Subcutaneous adipose tissue (tissue), 4 donors: Measurements from ENCODE around the gene BIRC6. TPM values are rescaled to one million over a fixed set of nuclear protein-coding genes. Genes with fewer than 3 reads are reported as not detected.

Experiments
- total RNA-seq, 4 donors: library from RNA; depleted of rRNA; stranded (reverse); fragments of >200 nt; gene quantifications; one replicate each; pipeline ENCODE4 v1.1.0, GENCODE V29; 2016
- TF ChIP-seq, protein P1 (sequence below): fragments of 450-650 bp; IDR thresholded peaks from one replicate; pipeline ENCODE4 v1.5.1; 2016; ENCODE audit warnings: low read depth, mild to moderate bottlenecking, control low read depth, antibody characterized with exemption, moderate library complexity

BIRC6 gene, protein sequence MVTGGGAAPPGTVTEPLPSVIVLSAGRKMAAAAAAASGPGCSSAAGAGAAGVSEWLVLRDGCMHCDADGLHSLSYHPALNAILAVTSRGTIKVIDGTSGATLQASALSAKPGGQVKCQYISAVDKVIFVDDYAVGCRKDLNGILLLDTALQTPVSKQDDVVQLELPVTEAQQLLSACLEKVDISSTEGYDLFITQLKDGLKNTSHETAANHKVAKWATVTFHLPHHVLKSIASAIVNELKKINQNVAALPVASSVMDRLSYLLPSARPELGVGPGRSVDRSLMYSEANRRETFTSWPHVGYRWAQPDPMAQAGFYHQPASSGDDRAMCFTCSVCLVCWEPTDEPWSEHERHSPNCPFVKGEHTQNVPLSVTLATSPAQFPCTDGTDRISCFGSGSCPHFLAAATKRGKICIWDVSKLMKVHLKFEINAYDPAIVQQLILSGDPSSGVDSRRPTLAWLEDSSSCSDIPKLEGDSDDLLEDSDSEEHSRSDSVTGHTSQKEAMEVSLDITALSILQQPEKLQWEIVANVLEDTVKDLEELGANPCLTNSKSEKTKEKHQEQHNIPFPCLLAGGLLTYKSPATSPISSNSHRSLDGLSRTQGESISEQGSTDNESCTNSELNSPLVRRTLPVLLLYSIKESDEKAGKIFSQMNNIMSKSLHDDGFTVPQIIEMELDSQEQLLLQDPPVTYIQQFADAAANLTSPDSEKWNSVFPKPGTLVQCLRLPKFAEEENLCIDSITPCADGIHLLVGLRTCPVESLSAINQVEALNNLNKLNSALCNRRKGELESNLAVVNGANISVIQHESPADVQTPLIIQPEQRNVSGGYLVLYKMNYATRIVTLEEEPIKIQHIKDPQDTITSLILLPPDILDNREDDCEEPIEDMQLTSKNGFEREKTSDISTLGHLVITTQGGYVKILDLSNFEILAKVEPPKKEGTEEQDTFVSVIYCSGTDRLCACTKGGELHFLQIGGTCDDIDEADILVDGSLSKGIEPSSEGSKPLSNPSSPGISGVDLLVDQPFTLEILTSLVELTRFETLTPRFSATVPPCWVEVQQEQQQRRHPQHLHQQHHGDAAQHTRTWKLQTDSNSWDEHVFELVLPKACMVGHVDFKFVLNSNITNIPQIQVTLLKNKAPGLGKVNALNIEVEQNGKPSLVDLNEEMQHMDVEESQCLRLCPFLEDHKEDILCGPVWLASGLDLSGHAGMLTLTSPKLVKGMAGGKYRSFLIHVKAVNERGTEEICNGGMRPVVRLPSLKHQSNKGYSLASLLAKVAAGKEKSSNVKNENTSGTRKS (N-terminal part only)
- total RNA-seq: 100 to 1,000 TPM; 120 to 147 (median 143) TPM

- TF ChIP-seq, protein P1, sequence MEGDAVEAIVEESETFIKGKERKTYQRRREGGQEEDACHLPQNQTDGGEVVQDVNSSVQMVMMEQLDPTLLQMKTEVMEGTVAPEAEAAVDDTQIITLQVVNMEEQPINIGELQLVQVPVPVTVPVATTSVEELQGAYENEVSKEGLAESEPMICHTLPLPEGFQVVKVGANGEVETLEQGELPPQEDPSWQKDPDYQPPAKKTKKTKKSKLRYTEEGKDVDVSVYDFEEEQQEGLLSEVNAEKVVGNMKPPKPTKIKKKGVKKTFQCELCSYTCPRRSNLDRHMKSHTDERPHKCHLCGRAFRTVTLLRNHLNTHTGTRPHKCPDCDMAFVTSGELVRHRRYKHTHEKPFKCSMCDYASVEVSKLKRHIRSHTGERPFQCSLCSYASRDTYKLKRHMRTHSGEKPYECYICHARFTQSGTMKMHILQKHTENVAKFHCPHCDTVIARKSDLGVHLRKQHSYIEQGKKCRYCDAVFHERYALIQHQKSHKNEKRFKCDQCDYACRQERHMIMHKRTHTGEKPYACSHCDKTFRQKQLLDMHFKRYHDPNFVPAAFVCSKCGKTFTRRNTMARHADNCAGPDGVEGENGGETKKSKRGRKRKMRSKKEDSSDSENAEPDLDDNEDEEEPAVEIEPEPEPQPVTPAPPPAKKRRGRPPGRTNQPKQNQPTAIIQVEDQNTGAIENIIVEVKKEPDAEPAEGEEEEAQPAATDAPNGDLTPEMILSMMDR: no peak
Measured at GRCh38 chr2:32356681-32357317, at the start of gene BIRC6. BIRC6 (plus strand) TSS chr2:32357023; CDS start chr2:32357162, 139 bp downstream.

DNA sequence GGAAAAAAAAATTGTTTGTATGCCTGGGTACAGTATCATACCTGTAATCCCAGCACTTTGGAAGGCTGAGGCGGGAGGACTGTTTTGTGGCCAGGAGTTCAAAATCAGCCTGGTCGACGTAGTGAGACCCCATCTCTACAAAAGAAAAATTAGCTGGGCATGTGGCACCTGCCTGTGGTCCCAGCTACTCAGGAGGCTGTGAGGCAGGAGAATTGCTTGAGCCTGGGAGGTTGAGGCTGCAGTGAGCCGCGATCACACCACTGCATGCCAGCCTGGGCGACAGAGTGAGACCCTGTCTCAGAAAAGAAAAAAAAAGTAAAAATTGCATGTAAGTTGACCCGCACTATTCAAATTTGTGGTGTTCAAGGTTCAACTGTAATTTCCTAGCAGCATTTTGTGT is 46.2 kb upstream of the BIRC6 start:
- TF ChIP-seq, protein P1: no peak

GRCh38 chr2:32314886-32315285 is 41.9 kb upstream of the BIRC6 start:
- TF ChIP-seq, protein P1: no peak

- TF ChIP-seq, protein P1: no peak
Measured at GRCh38 chr2:32330136-32330535, 26.7 kb upstream of the BIRC6 start.

DNA sequence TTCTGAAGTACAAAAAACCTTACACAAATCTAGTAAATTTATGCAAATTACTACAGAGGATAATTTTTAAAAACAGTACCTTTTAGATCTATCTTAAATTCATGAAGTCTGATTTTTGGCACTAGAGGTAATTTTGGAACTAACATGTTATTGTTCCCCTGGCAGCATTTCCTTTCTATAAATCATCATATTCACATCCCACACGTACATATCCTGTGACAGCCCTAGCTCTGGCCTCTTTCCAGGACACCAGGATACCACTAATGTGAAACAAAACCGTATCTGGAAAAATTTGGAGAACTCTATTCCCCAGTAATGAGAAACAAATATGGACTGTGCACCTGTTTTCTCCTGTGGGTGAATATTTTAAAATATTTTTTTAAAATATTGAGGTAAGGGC is 14.0 kb upstream of the BIRC6 start:
- TF ChIP-seq, protein P1: no peak

DNA sequence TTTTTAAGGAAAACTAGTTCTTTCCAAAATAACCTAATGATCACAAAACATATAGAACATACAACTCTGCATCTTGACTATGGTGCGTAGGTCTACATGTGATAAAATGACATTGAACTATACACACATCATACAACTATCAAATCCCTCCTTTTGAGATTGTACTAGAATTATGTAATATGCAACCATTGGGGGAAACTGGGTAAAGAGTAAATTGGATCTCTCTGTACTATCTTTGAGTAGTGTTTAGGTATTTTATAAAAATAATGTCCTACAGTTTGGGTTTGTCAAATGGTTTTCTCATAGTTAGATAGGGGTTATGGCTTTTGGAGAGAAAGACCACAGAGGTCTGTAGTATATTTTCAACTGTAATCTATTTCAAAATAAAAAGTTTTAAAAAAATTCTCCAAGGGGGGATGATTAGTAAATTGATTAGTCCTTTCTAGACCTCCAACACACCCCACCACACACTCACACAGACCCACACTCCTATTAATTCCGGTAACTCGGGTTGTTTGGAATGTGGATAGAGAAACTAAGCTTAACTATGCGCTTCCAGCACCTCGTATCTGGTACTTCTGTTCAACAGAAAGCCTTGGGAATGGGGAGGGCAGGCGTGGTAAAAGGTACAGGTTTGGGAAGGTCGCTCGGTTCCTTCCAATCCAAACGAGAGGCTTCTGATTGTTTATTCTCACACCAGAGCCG is 695 bp upstream of the BIRC6 start:
- TF ChIP-seq, protein P1: no peak
